AG09319 (cell line): ENCODE results near the gene SNX3.
"Not testable (repeated sequence)": the region's sequence is repeated elsewhere in the genome, so short reads cannot be mapped to it uniquely, and the experiment has no call there.

Source experiments
- DNase-seq: peaks from one replicate; pipeline ENCODE4 v3.0.0-alpha.2; 2010; ENCODE audit warnings: low read depth; ENCODE audit errors: extremely low read depth
- CTCF ChIP-seq: IDR thresholded peaks from 2 replicates; pipeline ENCODE4 v1.5.1; 2011; ENCODE audit warnings: low read depth, mild to moderate bottlenecking, inconsistent platforms, low read length, moderate library complexity

SNX3 gene

GRCh38 chr6:108260809-108261569 lies at the start of gene SNX3:
Gene SNX3, minus strand, starts transcription at chr6:108261040. Its CDS starts 119 bp downstream, at chr6:108260921.
- peak; percentile 90 for DNase-seq
- no peak; the same call in 1 of the 2 replicates for TF ChIP-seq CTCF

GRCh38 chr6:108309844-108310243 lies 49.0 kb upstream of the SNX3 start:
- DNase-seq, result no peak

GRCh38 chr6:108308641-108309040 lies 47.8 kb upstream of the SNX3 start:
- not testable (repeated sequence) for DNase-seq

More at GRCh38 chr6:108309844-108310243, 49.0 kb upstream of the SNX3 start:
- no peak for TF ChIP-seq CTCF

GRCh38 chr6:108304646-108305045 lies 43.8 kb upstream of the SNX3 start:
- no peak for TF ChIP-seq CTCF
- no peak for DNase-seq

GRCh38 chr6:108302386-108302785 lies 41.5 kb upstream of the SNX3 start:
- no peak for TF ChIP-seq CTCF
- no peak for DNase-seq

- TF ChIP-seq CTCF, result no peak
- DNase-seq, result no peak
Observed at GRCh38 chr6:108295676-108296075, 34.8 kb upstream of the SNX3 start.

GRCh38 chr6:108294727-108295625 lies 34.1 kb upstream of the SNX3 start, which contains the start of gene AFG1L:
Gene AFG1L, plus strand, starts transcription at chr6:108295054. Its CDS starts 26 bp downstream, at chr6:108295080.
- TF ChIP-seq CTCF, result no peak
- DNase-seq, result peak; percentile 59
